ENCODE data around the gene ANXA2R.
A peak's percentile ranks its signal among the peaks of the same experiment; 100 is the strongest.

- TF ChIP-seq CTCF (IDR thresholded peaks at IDR 0.05) (no peak), POLR2A (IDR thresholded peaks at IDR 0.05; ENCODE audit: low read length) (no peak; the same call in none of the 2 replicates), HES2 (IDR thresholded peaks at IDR 0.05) (no peak), ELK1 (IDR thresholded peaks at IDR 0.05; ENCODE audit: low read depth, low read length) (no peak), JUN (IDR thresholded peaks at IDR 0.05) (peak; percentile 71 to 85; a peak in 4 of 5 replicates), SMC3 (IDR thresholded peaks at IDR 0.05) (no peak), BCL3 (IDR thresholded peaks at IDR 0.05) (no peak), NFE2L2 (conservative IDR thresholded peaks at IDR 0.05; ENCODE audit: low read length) (no peak)
Measured at GRCh38 chr5:43066799-43067741, 27.0 kb upstream of the ANXA2R start.
